T-helper 2 cell treated with Interferon-gamma antibody and Interleukin-4, amounts not matched to agents 5 μg/mL and 100 μg/mL, for 36 hours (primary cell): ENCODE results near the gene KIAA0232.
"Not testable (repeated sequence)": the region's sequence is repeated elsewhere in the genome, so short reads cannot be mapped to it uniquely, and the experiment has no call there.

Experiments
- DNase-seq: peaks from one replicate; pipeline ENCODE4 v3.0.0; 2021; ENCODE audit warnings: low spot score
- H3K27ac Mint-ChIP-seq: one replicate; pipeline ENCODE4 v1.8.0; 2021; ENCODE audit warnings: mild to moderate bottlenecking, mixed read lengths
- H3K27me3 Mint-ChIP-seq: one replicate; pipeline ENCODE4 v1.8.0; 2021; ENCODE audit warnings: low read depth, mixed read lengths
- H3K36me3 Mint-ChIP-seq: one replicate; pipeline ENCODE4 v1.8.0; 2021; ENCODE audit warnings: low read depth, mixed read lengths
- H3K4me1 Mint-ChIP-seq: one replicate; pipeline ENCODE4 v1.8.0; 2021; ENCODE audit warnings: low read depth, mixed read lengths
- H3K4me3 Mint-ChIP-seq: one replicate; pipeline ENCODE4 v1.8.0; 2022; ENCODE audit warnings: mild to moderate bottlenecking, moderate library complexity, mixed read lengths
- H3K9me3 Mint-ChIP-seq: one replicate; pipeline ENCODE4 v1.8.0; 2021; ENCODE audit warnings: mixed read lengths

KIAA0232 gene

DNA sequence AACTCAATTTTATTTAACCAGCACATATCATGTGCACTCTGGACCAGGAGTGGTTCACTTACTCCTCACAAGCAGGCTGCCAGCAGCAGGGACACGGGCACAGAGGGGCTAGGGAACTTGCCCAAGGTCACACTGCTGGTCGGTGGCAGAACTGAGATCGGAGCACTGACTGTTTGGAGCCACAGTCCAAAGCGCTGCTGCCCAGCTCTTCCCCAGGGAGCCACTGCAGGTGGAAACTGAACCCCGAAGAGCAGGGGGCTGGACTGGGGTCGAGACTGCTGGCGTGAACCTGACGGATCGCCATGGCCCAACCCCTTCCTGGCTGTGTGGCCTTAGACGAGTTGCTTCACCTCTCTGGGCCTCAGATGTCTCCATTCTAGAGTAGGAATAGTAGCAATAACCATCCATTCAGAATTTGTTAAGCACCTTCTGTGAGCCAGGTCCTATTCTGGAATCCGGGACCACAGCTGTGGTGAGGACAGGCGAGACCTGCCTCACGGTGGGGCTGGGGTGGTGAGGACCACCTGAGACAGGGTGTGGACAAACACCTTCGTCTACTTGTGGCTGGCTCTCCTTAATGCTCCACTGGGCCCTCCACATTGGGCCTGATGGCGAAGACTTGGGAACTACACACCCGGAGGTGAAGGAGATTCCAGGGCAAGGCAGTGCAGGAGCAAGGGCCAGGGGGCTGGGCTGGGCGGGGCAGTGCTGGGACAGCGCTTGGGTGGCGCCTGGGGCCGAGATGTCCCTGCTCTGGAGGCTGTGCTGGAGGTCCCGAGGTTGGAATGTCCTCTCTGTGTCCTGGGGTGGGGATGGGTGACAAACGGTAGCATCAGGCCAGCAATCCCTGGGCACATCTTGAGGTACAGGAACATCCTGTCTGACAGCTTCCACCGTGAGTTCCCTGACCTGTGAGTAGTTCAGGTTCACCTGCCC, 32.0 kb upstream of the KIAA0232 start:
- Mint-ChIP-seq H3K4me3 (no peak overlapping the region), H3K27ac (no peak overlapping the region), H3K36me3 (no peaks in the 10 kb centered on the region), H3K9me3 (no peaks in the 10 kb centered on the region), H3K4me1 (peaks cover 8% of the 10 kb centered on the region), H3K27me3 (peaks cover 2% of the 10 kb centered on the region)
- DNase-seq: no peak

DNA sequence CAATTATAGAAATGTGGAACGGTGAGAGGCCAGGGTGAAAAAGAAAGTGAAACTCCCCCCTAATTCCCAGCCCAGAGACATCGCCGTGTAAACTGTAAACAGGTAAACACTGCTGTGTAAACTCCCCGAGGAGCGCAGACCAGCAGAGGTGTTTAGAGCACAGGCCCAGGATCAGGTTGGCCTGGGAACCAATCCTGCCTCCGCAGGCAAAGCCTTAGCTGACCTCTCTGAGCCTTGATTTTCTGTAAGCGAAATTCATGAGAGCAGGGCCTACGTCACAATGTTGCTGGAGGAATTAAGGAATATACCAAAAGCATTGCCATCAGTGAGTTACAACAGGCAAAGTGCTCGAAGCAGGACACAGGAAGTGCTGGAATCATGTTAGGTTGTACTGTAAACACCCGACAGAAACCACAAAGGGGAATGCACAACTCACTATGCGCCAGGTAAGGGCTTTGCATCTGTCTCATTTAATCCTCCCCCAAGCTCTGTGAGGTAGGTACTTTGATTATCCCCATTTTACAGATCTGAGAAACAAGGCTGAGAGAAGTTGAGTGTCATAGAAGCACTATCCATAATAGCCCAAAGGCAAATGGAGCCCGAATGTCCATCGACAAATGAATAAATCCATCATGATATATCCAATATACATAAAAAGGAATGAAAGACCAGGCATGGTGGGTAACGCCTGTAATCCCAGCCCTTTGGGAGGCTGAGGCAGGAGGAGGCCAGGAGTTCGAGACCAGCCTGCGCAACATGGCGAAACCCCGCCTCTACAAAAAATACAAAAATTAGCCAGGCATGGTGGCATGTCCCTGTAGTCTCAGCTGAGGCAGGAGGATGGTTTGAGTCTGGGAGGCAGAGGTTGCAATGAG, 30.7 kb upstream of the KIAA0232 start:
- peak overlapping the region; percentile 75 for H3K27ac Mint-ChIP-seq

DNA sequence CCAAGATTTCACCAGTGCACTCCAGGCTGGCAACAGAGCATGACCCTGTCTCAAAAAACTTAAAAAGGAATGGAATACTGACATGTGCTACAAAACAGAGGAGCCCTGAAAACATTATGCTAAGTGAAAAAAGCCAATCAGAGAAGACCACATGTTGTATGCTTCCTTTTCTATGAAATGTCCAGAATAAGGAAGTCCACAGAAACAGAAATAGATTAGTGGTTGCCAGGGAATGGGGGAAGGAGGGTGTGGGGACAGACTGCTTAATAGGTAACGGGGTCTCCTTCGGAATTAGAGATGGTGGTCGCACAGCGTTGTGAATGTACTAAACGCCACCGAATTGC, 30.1 kb upstream of the KIAA0232 start:
- H3K27ac Mint-ChIP-seq: no peak overlapping the region
- H3K4me3 Mint-ChIP-seq: no peak overlapping the region
- no peaks in the 10 kb centered on the region for H3K9me3 Mint-ChIP-seq
- peaks cover 2% of the 10 kb centered on the region for H3K27me3 Mint-ChIP-seq
- no peaks in the 10 kb centered on the region for H3K36me3 Mint-ChIP-seq
- no peak for DNase-seq
- peaks cover 8% of the 10 kb centered on the region for H3K4me1 Mint-ChIP-seq

More for the DNA sequence above, 30.7 kb upstream of the KIAA0232 start:
- Mint-ChIP-seq H3K27me3 (peaks cover 2% of the 10 kb centered on the region), H3K4me1 (peaks cover 8% of the 10 kb centered on the region), H3K4me3 (peak overlapping the region; percentile 63), H3K9me3 (no peaks in the 10 kb centered on the region), H3K36me3 (no peaks in the 10 kb centered on the region)
- no peak for DNase-seq

DNA sequence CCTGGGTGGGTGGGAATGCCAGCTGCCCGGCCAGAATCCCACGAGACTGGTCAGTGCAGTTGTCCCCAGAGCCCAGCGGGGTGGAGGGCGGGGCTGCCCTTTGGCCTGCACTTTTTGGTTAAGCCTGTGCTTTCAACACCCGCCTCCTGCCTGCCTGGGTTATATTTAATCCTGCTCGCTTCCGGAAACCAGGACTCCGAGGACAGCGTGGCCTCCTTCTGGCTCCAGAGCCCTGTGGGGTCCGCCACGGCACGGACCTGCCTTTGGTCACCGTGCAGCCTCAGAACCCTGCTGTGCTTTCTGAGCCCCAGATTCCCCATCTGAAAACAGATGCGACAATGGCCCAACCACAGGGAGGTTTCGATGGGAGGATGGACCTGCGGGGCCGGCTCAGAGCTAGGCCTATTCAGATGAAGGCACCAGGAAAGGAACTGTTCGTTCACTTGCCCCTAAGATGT, 29.4 kb upstream of the KIAA0232 start:
- Mint-ChIP-seq H3K9me3 (no peaks in the 10 kb centered on the region), H3K27ac (no peak overlapping the region), H3K27me3 (peaks cover 4% of the 10 kb centered on the region), H3K36me3 (no peaks in the 10 kb centered on the region), H3K4me3 (no peak overlapping the region), H3K4me1 (peaks cover 8% of the 10 kb centered on the region)
- no peak for DNase-seq

DNA sequence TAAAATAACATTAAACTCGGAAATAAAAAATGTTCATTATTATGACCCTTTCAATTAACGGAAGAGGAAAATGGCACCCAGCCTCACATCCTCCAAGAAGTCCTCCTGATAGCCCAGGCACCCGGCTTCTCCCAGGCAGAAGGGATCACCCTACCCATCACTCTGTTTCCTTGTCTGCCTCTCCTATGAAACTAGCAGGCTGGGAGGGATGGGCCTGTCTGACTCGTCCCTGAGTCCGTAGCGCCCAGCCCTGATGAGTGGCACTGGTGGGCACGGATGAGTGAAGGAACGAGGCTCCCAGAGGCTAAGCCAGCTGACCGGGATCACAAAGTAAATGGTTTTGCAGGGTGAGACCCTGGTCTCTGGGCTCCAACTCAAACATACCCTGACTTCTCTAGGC, 28.6 kb upstream of the KIAA0232 start:
- no peak for DNase-seq
- Mint-ChIP-seq H3K36me3 (no peaks in the 10 kb centered on the region), H3K27ac (no peak overlapping the region), H3K27me3 (peaks cover 9% of the 10 kb centered on the region), H3K9me3 (no peaks in the 10 kb centered on the region), H3K4me3 (no peak overlapping the region), H3K4me1 (peaks cover 8% of the 10 kb centered on the region)

DNA sequence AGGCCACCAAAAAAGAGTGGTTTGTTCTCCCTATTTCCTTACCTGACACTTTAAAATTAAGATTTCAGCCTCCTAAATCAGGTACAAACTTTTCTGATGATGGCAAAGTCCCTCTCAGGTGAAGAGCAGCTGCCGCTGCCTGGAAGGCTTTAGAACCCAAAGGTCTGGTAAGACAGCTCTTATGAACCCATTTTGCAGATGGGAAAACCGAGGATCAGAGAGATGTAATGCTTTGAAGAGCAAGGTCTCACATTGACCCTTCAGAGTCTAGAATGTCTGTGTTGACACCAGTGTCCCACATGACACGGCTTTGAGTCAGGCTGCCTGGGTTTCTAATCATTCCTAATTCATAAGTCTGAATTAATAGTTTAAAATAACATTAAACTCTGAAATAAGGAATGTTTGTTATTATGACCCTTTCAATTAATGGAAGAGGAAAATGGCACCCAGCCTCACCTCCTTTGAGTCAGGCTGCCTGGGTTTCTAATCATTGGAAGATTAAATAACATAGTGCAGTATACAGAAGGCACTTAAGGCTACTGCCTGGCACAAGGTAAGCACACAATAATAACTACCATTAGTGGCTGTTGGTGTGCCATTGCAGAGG, 27.9 kb upstream of the KIAA0232 start:
- no peak overlapping the region for H3K4me3 Mint-ChIP-seq
- H3K4me1 Mint-ChIP-seq: peaks cover 8% of the 10 kb centered on the region
- no peak overlapping the region for H3K27ac Mint-ChIP-seq
- no peak for DNase-seq
- H3K27me3 Mint-ChIP-seq: peaks cover 9% of the 10 kb centered on the region
- H3K9me3 Mint-ChIP-seq: no peaks in the 10 kb centered on the region
- no peaks in the 10 kb centered on the region for H3K36me3 Mint-ChIP-seq

DNA sequence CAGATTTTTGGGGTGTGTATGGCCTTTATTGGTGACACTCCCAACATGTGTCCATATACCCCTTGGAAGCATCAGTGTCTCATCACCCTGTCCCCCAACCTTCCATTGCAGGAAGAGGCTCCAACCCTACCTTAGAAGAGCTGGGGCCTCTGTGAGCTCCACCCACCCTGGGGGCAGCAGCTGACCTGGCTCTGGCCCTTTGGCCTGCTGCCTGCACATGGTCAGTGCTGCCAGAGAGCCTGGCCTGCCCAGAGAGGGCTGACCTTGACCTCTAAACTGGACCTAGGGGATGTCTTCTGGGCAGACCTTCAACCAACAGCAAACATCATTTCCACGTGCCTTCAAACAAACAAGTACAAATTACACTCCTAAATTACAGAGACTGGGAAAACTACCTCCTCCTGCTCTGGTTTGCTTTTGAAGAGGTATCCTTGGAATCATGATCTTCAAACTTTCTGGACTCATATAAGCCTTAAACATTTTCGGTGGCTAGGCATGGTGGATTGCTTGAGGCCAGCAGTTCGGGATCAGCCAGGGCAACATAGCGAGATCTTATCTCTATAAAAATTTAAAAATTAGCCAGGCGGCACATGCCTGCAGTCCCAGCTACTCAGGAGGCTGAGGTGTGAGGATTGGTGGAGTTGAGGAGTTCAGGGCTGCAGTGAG, 27.3 kb upstream of the KIAA0232 start:
- H3K4me3 Mint-ChIP-seq: no peak overlapping the region
- H3K27me3 Mint-ChIP-seq: peaks cover 9% of the 10 kb centered on the region
- H3K36me3 Mint-ChIP-seq: no peaks in the 10 kb centered on the region
- no peak overlapping the region for H3K27ac Mint-ChIP-seq
- peaks cover 8% of the 10 kb centered on the region for H3K4me1 Mint-ChIP-seq
- DNase-seq: no peak
- H3K9me3 Mint-ChIP-seq: no peaks in the 10 kb centered on the region

DNA sequence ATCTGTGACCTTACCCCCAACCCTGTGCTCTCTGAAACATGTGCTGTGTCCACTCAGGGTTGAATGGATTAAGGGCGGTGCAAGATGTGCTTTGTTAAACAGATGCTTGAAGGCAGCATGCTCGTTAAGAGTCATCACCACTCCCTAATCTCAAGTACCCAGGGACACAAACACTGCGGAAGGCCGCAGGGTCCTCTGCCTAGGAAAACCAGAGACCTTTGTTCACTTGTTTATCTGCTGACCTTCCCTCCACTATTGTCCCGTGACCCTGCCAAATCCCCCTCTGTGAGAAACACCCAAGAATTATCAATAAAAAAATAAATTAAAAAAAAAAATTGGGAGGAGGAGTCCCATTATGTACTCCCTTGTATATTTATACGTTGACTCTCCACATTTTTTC, 26.2 kb upstream of the KIAA0232 start:
- not testable (repeated sequence) for H3K9me3 Mint-ChIP-seq, H3K27ac Mint-ChIP-seq, H3K4me1 Mint-ChIP-seq, H3K36me3 Mint-ChIP-seq, H3K4me3 Mint-ChIP-seq, H3K27me3 Mint-ChIP-seq, DNase-seq

DNA sequence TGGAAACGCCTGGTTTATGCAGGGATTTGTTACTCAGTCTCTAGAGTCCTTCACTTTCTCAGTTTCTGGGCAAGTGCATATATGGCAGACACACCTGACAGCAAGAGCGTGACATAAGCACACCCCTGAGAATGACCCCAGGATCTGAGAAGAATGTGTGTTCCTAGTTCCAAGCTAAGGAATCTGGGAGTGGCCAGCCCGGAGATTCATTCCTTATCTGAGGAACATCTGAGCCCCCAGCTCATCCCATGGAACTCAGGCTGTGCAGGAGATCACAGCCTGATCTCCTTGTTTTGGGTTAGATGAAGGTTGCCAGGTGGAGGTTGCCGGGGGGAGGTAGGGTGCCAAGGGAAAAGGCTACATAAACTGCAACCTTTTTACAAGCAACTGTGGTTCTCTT, 23.8 kb upstream of the KIAA0232 start:
- Mint-ChIP-seq H3K27ac (no peak overlapping the region), H3K9me3 (no peaks in the 10 kb centered on the region), H3K4me1 (no peaks in the 10 kb centered on the region)

DNA sequence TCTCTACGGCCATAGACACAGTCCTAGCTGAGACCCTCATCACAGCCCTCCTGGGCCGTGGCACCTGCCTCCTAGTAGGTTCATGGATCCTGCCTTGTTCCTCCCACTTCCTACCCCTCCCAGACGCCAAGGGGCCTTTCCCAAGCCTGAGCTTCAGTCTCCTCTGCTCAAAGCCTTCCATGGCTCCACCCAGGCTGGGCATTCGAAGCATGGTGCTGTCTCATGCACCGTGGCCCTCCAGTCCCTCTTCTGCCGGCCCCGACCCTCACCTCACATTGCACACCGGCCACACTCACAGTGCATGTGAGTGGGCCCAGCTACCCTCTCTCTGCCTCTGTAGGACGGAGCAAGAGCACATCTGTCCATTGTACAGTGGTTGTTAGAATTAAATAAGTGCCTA, 21.7 kb upstream of the KIAA0232 start:
- no peak for DNase-seq
- no peak overlapping the region for H3K4me3 Mint-ChIP-seq
- no peaks in the 10 kb centered on the region for H3K4me1 Mint-ChIP-seq
- H3K9me3 Mint-ChIP-seq: no peaks in the 10 kb centered on the region
- H3K27me3 Mint-ChIP-seq: peaks cover 9% of the 10 kb centered on the region
- H3K36me3 Mint-ChIP-seq: no peaks in the 10 kb centered on the region
- H3K27ac Mint-ChIP-seq: no peak overlapping the region

More for the DNA sequence above, 23.8 kb upstream of the KIAA0232 start:
- DNase-seq: no peak
- H3K4me3 Mint-ChIP-seq: no peak overlapping the region
- peaks cover 9% of the 10 kb centered on the region for H3K27me3 Mint-ChIP-seq
- no peaks in the 10 kb centered on the region for H3K36me3 Mint-ChIP-seq

DNA sequence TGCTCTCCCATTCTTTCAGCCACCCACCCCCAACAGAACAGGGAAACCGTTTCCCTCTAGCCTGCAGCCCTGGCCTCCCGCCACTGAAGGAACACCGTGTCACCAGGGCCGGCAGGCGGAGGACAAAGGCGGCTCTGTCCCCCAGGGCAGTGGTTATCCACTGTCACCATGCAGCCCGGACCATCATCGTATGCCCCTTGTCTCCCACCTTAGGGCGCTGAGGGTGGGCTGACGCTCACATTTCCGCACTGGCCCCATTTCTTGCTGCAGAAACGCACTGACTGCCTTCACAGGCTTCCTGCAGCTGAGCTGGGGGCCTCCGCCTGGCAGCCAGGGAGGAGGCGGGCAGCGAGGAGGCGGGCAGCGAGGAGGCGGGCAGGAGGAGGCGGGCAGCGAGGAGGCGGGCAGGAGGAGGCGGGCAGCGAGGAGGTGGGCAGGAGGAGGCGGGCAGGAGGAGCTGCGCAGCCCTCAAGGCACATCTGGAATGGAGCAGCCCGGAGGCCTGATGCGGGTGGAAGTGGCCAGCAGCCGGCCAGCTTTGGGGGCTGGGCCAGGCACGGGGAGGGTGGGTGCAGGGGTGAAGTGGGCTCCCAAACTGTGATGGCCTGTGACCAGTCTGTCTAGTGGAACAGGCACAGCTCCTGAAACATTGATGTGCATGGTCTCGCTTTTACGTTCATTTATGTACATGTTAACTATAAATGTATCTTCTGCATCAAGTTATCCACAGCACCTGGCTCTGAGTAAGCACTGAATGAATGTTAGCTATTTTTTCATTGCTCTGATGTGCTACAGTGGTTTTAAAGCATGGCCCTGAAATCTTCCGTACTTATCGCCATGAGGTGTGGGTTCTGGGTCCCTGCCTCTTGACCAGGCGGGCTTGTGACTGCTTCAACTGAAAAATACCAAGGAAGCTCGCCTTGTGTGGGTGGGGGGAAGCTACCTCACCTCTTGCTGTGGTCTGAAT, 20.6 kb upstream of the KIAA0232 start:
- Mint-ChIP-seq H3K4me3 (no peak overlapping the region), H3K27me3 (peaks cover 13% of the 10 kb centered on the region), H3K27ac (no peak overlapping the region), H3K9me3 (no peaks in the 10 kb centered on the region), H3K36me3 (no peaks in the 10 kb centered on the region), H3K4me1 (peaks cover 2% of the 10 kb centered on the region)
- DNase-seq: no peak

DNA sequence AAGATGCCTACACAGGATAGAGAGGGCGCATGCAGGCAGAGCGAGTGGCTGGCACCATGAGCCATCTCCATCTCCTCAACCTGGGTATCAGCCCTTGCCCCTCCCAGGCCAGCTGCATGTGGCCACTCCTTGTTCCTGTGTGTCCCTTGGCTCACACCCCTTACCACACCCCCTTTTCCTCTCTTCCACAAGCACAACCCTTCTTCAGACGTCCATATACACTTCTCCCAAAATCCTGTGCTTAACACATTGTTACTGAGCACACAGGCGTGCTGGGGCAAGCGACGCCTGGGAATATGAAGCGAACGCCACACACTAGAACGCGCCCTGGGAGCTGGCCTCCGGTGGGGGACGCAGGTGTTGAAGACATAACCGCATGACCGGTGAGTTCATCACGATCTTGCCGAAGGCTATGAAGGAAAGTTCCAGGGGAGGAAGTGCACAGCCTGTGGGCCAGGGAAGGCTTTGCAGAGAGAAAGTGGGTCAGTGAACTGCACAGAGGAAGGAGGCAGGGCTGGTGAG, 19.1 kb upstream of the KIAA0232 start:
- peaks cover 9% of the 10 kb centered on the region for H3K27me3 Mint-ChIP-seq
- H3K36me3 Mint-ChIP-seq: no peaks in the 10 kb centered on the region
- no peaks in the 10 kb centered on the region for H3K9me3 Mint-ChIP-seq
- DNase-seq: no peak
- peaks cover 2% of the 10 kb centered on the region for H3K4me1 Mint-ChIP-seq
- no peak overlapping the region for H3K4me3 Mint-ChIP-seq
- no peak overlapping the region for H3K27ac Mint-ChIP-seq
